Ovary (tissue), 3 donors: Measurements from ENCODE around the gene NIPAL1.

Experiments
- CTCF ChIP-seq, 3 donors: fragments of 450-650 bp in 2 of 3; fragments of 200-600 bp in 1 of 3; IDR thresholded peaks; one replicate each; pipeline versions ENCODE4 v1.5.1 to v1.8.0; 2016 to 2022; ENCODE audit warnings: antibody characterized with exemption in 3 of 3, mild to moderate bottlenecking in 1 of 3
- POLR2A ChIP-seq: fragments of 450-650 bp; IDR thresholded peaks from one replicate; pipeline ENCODE4 v1.6.1; 2017; ENCODE audit warnings: antibody characterized with exemption, mild to moderate bottlenecking, moderate library complexity
- donor health status: DM: no; HTN: no; CAD: no.

DNA sequence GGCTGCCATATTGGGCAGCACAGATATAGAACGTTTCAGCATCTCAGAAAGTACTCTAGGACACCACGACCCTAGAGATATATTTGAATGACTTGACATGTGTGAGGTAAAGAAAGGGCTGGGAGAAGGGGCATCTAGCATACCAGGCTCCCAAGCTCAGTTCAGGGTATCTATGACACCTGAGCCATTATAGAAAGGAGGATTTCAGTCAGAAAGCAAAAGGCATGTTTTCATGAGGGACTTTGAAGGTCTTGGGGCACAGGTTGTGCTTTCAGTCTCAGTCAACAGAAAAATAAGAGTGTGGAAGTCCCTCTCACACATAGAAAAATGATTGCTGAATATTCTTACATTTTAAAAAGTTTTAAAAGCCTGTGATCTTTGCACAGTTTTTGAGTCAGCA is 51.6 kb downstream of the NIPAL1 start:
- no peak for TF ChIP-seq POLR2A
- TF ChIP-seq CTCF (IDR thresholded peaks at IDR 0.05): no peak
